ENCODE results near the gene C1orf210.

The C1orf210 gene

GRCh38 chr1:43298055-43298454 is 12.7 kb upstream of the C1orf210 start:
- Histone ChIP-seq H3K4me1 (ENCODE audit: insufficient read depth, low read length) (peaks cover 17% of the 10 kb centered on the region), H3K4me3 (ENCODE audit: low read length) (no peak overlapping the region), H3K27me3 (ENCODE audit: insufficient read depth, low read length) (no peaks in the 10 kb centered on the region)

GRCh38 chr1:43296207-43296606 is 10.8 kb upstream of the C1orf210 start:
- H2AFZ ChIP-seq (ENCODE audit: low read depth, low read length) = peak overlapping the region; percentile 52
- peaks cover 17% of the 10 kb centered on the region for H3K4me1 ChIP-seq (ENCODE audit: insufficient read depth, low read length)

More at GRCh38 chr1:43298055-43298454, 12.7 kb upstream of the C1orf210 start:
- Histone ChIP-seq H3K36me3 (ENCODE audit: insufficient read depth, low read length) (no peaks in the 10 kb centered on the region), H2AFZ (ENCODE audit: low read depth, low read length) (no peak overlapping the region), H3K9me3 (ENCODE audit: low read length) (no peaks in the 10 kb centered on the region)

DNA sequence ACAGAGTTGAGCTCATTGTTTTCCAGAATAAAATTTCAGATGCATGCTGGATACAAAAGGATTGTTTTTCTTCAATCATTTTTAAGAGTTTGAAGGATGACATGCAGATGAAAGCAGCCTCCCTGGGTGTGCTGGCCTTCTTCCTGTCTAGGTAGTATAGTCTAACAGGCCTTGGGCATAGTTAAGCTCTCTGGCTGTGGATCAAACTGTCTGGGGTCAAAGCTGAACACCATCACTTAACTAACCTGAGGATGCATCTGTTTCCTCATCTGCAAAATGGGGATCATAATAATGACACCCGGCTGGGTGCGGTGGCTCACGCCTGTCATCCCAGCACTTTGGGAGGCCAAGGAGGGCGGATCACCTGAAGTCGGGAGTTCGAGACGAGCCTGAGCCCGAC is 9.4 kb upstream of the C1orf210 start:
- no peaks in the 10 kb centered on the region for H3K36me3 ChIP-seq (ENCODE audit: insufficient read depth, low read length)
- H3K9me3 ChIP-seq (ENCODE audit: low read length) = no peaks in the 10 kb centered on the region
- H3K4me3 ChIP-seq (ENCODE audit: low read length) = no peak overlapping the region
- H3K4me1 ChIP-seq (ENCODE audit: insufficient read depth, low read length) = peaks cover 17% of the 10 kb centered on the region
- no peaks in the 10 kb centered on the region for H3K27me3 ChIP-seq (ENCODE audit: insufficient read depth, low read length)
- H2AFZ ChIP-seq (ENCODE audit: low read depth, low read length) = no peak overlapping the region

More at GRCh38 chr1:43296207-43296606, 10.8 kb upstream of the C1orf210 start:
- Histone ChIP-seq H3K4me3 (ENCODE audit: low read length) (no peak overlapping the region), H3K9me3 (ENCODE audit: low read length) (no peaks in the 10 kb centered on the region), H3K27me3 (ENCODE audit: insufficient read depth, low read length) (no peaks in the 10 kb centered on the region), H3K36me3 (ENCODE audit: insufficient read depth, low read length) (no peaks in the 10 kb centered on the region)

GRCh38 chr1:43293896-43294760 is 8.7 kb upstream of the C1orf210 start:
- no peaks in the 10 kb centered on the region for H3K36me3 ChIP-seq (ENCODE audit: insufficient read depth, low read length)
- no peaks in the 10 kb centered on the region for H3K9me3 ChIP-seq (ENCODE audit: low read length)
- peaks cover 17% of the 10 kb centered on the region for H3K4me1 ChIP-seq (ENCODE audit: insufficient read depth, low read length)
- H3K27me3 ChIP-seq (ENCODE audit: insufficient read depth, low read length) = no peaks in the 10 kb centered on the region
- H3K4me3 ChIP-seq (ENCODE audit: low read length) = no peak overlapping the region
- H2AFZ ChIP-seq (ENCODE audit: low read depth, low read length) = no peak overlapping the region

GRCh38 chr1:43293176-43293575 is 7.8 kb upstream of the C1orf210 start:
- Histone ChIP-seq H3K4me1 (ENCODE audit: insufficient read depth, low read length) (peaks cover 17% of the 10 kb centered on the region), H3K4me3 (ENCODE audit: low read length) (no peak overlapping the region)

GRCh38 chr1:43292679-43293078 is 7.3 kb upstream of the C1orf210 start:
- Histone ChIP-seq H3K27me3 (ENCODE audit: insufficient read depth, low read length) (no peaks in the 10 kb centered on the region), H2AFZ (ENCODE audit: low read depth, low read length) (no peak overlapping the region), H3K9me3 (ENCODE audit: low read length) (no peaks in the 10 kb centered on the region), H3K4me3 (ENCODE audit: low read length) (no peak overlapping the region), H3K36me3 (ENCODE audit: insufficient read depth, low read length) (no peaks in the 10 kb centered on the region), H3K4me1 (ENCODE audit: insufficient read depth, low read length) (peaks cover 17% of the 10 kb centered on the region)

More at GRCh38 chr1:43293176-43293575, 7.8 kb upstream of the C1orf210 start:
- Histone ChIP-seq H3K36me3 (ENCODE audit: insufficient read depth, low read length) (no peaks in the 10 kb centered on the region), H3K27me3 (ENCODE audit: insufficient read depth, low read length) (no peaks in the 10 kb centered on the region), H3K9me3 (ENCODE audit: low read length) (no peaks in the 10 kb centered on the region), H2AFZ (ENCODE audit: low read depth, low read length) (no peak overlapping the region)

- Histone ChIP-seq H3K36me3 (ENCODE audit: insufficient read depth, low read length) (no peaks in the 10 kb centered on the region), H3K4me1 (ENCODE audit: insufficient read depth, low read length) (peaks cover 17% of the 10 kb centered on the region), H3K9me3 (ENCODE audit: low read length) (no peaks in the 10 kb centered on the region), H3K4me3 (ENCODE audit: low read length) (no peak overlapping the region), H3K27me3 (ENCODE audit: insufficient read depth, low read length) (no peaks in the 10 kb centered on the region), H2AFZ (ENCODE audit: low read depth, low read length) (no peak overlapping the region)
Observed at GRCh38 chr1:43292216-43292615, 6.8 kb upstream of the C1orf210 start.

- Histone ChIP-seq H2AFZ (ENCODE audit: low read depth, low read length) (no peak overlapping the region), H3K4me3 (ENCODE audit: low read length) (no peak overlapping the region), H3K4me1 (ENCODE audit: insufficient read depth, low read length) (no peaks in the 10 kb centered on the region), H3K27me3 (ENCODE audit: insufficient read depth, low read length) (peaks cover 1% of the 10 kb centered on the region), H3K36me3 (ENCODE audit: insufficient read depth, low read length) (no peaks in the 10 kb centered on the region), H3K9me3 (ENCODE audit: low read length) (no peaks in the 10 kb centered on the region)
Observed at GRCh38 chr1:43288785-43289706, 3.7 kb upstream of the C1orf210 start.

GRCh38 chr1:43288058-43288784 is 2.8 kb upstream of the C1orf210 start:
- Histone ChIP-seq H3K27me3 (ENCODE audit: insufficient read depth, low read length) (peaks cover 2% of the 10 kb centered on the region), H3K9me3 (ENCODE audit: low read length) (no peaks in the 10 kb centered on the region), H2AFZ (ENCODE audit: low read depth, low read length) (no peak overlapping the region), H3K36me3 (ENCODE audit: insufficient read depth, low read length) (no peaks in the 10 kb centered on the region), H3K4me1 (ENCODE audit: insufficient read depth, low read length) (no peaks in the 10 kb centered on the region), H3K4me3 (ENCODE audit: low read length) (no peak overlapping the region)

- Histone ChIP-seq H3K9me3 (ENCODE audit: low read length) (no peaks in the 10 kb centered on the region), H3K4me1 (ENCODE audit: insufficient read depth, low read length) (no peaks in the 10 kb centered on the region), H2AFZ (ENCODE audit: low read depth, low read length) (no peak overlapping the region), H3K27me3 (ENCODE audit: insufficient read depth, low read length) (peaks cover 2% of the 10 kb centered on the region), H3K4me3 (ENCODE audit: low read length) (no peak overlapping the region), H3K36me3 (ENCODE audit: insufficient read depth, low read length) (no peaks in the 10 kb centered on the region)
Observed at GRCh38 chr1:43286533-43286932, 1.2 kb upstream of the C1orf210 start.

DNA sequence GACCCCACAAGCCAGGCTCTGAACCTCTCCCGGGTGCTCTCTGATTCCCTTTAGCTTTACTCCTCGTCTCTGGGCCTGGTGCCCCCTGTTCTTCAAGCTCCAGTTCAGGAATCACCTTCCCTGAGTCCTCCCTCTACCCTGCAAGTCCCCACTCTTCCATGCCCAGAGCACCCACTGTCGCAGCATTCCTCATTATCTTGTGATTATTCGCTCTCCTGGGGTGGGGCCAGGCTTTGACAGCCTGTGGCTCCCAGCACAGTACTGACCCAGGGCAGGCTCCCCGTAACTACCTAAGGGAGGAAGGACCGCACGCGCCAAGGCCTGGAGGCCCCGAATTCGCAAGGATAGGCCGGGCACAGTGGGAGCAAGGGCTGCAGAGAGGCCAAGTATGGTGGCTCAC is 734 bp upstream of the C1orf210 start:
- H3K36me3 ChIP-seq (ENCODE audit: insufficient read depth, low read length) = no peaks in the 10 kb centered on the region
- H3K27me3 ChIP-seq (ENCODE audit: insufficient read depth, low read length) = peaks cover 2% of the 10 kb centered on the region

DNA sequence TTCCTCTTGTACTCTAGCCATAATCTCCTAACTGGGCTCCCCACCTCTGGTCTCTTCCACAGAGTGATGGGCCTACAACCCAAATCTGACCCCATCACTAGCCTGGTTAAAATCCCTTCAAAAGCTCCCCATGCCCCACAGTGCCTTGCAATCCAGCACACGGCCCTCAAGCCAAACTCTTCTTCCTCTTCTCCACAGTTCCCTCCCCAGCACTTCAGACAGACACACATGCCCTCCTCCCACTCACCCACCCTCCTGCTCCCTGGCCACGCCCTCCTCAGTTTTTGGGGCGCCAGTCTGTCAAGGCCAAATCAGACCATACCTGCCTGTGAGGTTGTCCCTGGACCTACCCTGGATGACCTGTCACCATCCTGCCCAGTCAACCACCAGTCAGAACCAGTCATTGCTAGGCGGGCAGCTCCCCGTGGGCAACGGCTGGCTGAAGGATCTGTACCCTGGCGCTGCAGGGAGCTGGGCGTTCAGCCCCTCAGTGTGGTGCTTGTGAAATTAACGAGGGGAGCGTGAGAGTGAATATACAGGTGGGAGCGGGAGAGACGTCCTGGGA is 753 bp downstream of the C1orf210 start:
- H3K4me3 ChIP-seq (ENCODE audit: low read length) = no peak overlapping the region
- H3K27me3 ChIP-seq (ENCODE audit: insufficient read depth, low read length) = peaks cover 2% of the 10 kb centered on the region
- H2AFZ ChIP-seq (ENCODE audit: low read depth, low read length) = no peak overlapping the region
- H3K36me3 ChIP-seq (ENCODE audit: insufficient read depth, low read length) = no peaks in the 10 kb centered on the region
- no peaks in the 10 kb centered on the region for H3K9me3 ChIP-seq (ENCODE audit: low read length)
- no peaks in the 10 kb centered on the region for H3K4me1 ChIP-seq (ENCODE audit: insufficient read depth, low read length)

More for the DNA sequence above, 734 bp upstream of the C1orf210 start:
- Histone ChIP-seq H3K4me3 (ENCODE audit: low read length) (no peak overlapping the region), H2AFZ (ENCODE audit: low read depth, low read length) (no peak overlapping the region), H3K9me3 (ENCODE audit: low read length) (no peaks in the 10 kb centered on the region), H3K4me1 (ENCODE audit: insufficient read depth, low read length) (no peaks in the 10 kb centered on the region)
